Neural progenitor cell (in vitro differentiated cells): ENCODE results near the gene FCAMR.
A peak's percentile ranks its signal among the peaks of the same experiment; 100 is the strongest.

Experiments used
- EZH2 ChIP-seq: fragments of 200-600 bp; sonication (generic); IDR thresholded peaks from 2 replicates; pipeline ENCODE4 v1.6.1; 2017; ENCODE audit warnings: antibody characterized with exemption, mild to moderate bottlenecking, moderate library complexity
- EZH2phosphoT487 ChIP-seq: fragments of 200-600 bp; sonication (generic); IDR thresholded peaks from 2 replicates; pipeline ENCODE4 v1.6.1; 2017; ENCODE audit warnings: antibody characterized with exemption
- TF ChIP-seq, protein P1 (sequence below): fragments of 200-600 bp; sonication (generic); IDR thresholded peaks from 2 replicates; pipeline ENCODE4 v1.5.1; 2017; ENCODE audit warnings: antibody characterized with exemption, mild to moderate bottlenecking

- TF ChIP-seq, protein P1, sequence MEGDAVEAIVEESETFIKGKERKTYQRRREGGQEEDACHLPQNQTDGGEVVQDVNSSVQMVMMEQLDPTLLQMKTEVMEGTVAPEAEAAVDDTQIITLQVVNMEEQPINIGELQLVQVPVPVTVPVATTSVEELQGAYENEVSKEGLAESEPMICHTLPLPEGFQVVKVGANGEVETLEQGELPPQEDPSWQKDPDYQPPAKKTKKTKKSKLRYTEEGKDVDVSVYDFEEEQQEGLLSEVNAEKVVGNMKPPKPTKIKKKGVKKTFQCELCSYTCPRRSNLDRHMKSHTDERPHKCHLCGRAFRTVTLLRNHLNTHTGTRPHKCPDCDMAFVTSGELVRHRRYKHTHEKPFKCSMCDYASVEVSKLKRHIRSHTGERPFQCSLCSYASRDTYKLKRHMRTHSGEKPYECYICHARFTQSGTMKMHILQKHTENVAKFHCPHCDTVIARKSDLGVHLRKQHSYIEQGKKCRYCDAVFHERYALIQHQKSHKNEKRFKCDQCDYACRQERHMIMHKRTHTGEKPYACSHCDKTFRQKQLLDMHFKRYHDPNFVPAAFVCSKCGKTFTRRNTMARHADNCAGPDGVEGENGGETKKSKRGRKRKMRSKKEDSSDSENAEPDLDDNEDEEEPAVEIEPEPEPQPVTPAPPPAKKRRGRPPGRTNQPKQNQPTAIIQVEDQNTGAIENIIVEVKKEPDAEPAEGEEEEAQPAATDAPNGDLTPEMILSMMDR: peak; percentile 4
- TF ChIP-seq EZH2phosphoT487 (no peak), EZH2 (no peak)
Observed at GRCh38 chr1:206925106-206925736, 45.0 kb downstream of the FCAMR start.
